Measurements from ENCODE around the gene SNHG17.
"Not testable (repeated sequence)": the region's sequence is repeated elsewhere in the genome, so short reads cannot be mapped to it uniquely, and the experiment has no call there.

Gene SNHG17

GRCh38 chr20:38435555-38435939, 419 bp upstream of the SNHG17 start:
- no peak overlapping the region for H3K4me3 ChIP-seq (ENCODE audit: low read length)
- DNase-seq (ENCODE audit: low read depth): no peak
- TF ChIP-seq CTCF (conservative IDR thresholded peaks at IDR 0.05; ENCODE audit: low read depth, low read length): no peak

DNA sequence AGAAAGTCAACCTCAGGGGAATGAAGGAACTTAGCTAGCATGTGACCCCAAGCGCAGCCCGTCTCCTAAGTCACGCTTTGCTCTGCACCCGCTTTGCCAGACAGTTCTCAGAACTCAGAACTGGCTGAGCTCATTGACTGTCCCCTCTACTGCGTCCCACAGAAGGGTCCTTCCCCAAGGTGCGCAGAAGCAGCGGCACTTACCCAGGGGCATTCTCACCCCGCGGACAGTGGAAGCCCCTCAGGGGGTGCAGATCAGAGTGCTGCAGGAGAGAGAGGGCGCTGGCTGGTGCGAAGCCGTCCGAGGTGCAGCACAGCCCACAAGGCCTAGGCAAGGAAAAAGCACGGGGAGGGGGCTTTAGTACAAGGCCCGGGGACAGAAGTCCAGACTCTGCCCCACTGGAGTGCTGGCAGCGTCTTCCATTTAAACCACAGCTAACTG, 807 bp downstream of the SNHG17 start:
- no peak for TF ChIP-seq CTCF (conservative IDR thresholded peaks at IDR 0.05; ENCODE audit: low read depth, low read length)
- no peak for DNase-seq (ENCODE audit: low read depth)
- H3K4me3 ChIP-seq (ENCODE audit: low read length): peak overlapping the region; percentile 91

GRCh38 chr20:38433304-38433972, 1.7 kb downstream of the SNHG17 start:
- H3K4me3 ChIP-seq (ENCODE audit: low read length): peak overlapping the region; percentile 91
- DNase-seq (ENCODE audit: low read depth): no peak
- no peak for TF ChIP-seq CTCF (conservative IDR thresholded peaks at IDR 0.05; ENCODE audit: low read depth, low read length)

DNA sequence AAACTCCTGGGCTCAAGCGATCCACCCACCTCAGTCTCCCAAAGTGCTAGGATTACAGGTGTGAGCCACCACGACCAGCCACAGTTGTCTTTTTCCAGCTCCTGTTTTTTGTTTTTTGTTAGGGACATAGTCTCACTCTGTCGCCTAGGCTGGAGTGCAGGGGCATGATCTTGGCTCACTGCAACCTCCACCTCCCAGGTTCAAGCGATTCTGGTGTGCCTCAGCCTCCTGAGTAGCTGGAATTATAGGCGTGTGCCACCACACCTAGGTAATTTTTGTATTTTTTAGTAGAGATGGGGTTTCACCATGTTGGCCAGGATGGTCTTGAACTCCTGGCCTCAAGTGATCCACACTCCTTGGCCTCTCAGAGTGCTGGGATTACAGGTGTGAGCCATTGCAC, 2.3 kb downstream of the SNHG17 start:
- not testable (repeated sequence) for H3K4me3 ChIP-seq (ENCODE audit: low read length); DNase-seq (ENCODE audit: low read depth)

GRCh38 chr20:38432292-38432691, 2.8 kb downstream of the SNHG17 start:
- no peak for DNase-seq (ENCODE audit: low read depth)
- H3K4me3 ChIP-seq (ENCODE audit: low read length): no peak overlapping the region
- no peak for TF ChIP-seq CTCF (conservative IDR thresholded peaks at IDR 0.05; ENCODE audit: low read depth, low read length)

- no peak for TF ChIP-seq CTCF (conservative IDR thresholded peaks at IDR 0.05; ENCODE audit: low read depth, low read length)
- no peak overlapping the region for H3K4me3 ChIP-seq (ENCODE audit: low read length)
- no peak for DNase-seq (ENCODE audit: low read depth)
Measured at GRCh38 chr20:38430679-38431325, 4.3 kb downstream of the SNHG17 start.

DNA sequence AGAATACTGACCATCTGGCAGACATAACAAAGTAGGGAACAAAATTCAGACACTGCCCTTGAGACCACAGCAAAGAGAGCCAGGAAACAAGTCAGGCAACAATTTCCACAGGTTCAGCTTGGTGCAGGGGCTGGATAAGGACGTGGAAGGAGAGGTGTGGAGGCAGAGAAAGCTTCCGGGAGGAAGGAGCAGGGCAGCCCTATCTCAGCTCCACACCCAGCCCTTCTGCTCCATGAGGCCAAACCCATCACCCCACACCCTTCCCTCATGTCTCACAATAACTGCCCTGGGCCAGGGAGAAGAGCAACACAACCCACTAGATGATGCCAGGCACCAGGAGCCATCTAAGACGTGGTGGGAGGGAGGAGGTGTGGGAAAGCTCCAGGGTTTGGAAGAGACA, 5.8 kb downstream of the SNHG17 start:
- DNase-seq (ENCODE audit: low read depth): no peak
- no peak overlapping the region for H3K4me3 ChIP-seq (ENCODE audit: low read length)
- TF ChIP-seq CTCF (conservative IDR thresholded peaks at IDR 0.05; ENCODE audit: low read depth, low read length): no peak

All from retinal pigment epithelial cell (primary cell).